Gastroesophageal sphincter (tissue), 3 donors: ENCODE data around the gene EPSTI1.

Source experiments
- POLR2A ChIP-seq, 2 donors: fragments of 450-650 bp; IDR thresholded peaks; one replicate each; pipeline ENCODE4 v1.6.1; 2017; ENCODE audit warnings: antibody characterized with exemption in 2 of 2, mild to moderate bottlenecking in 2 of 2, moderate library complexity in 1 of 2
- TF ChIP-seq, protein P1 (sequence below), 4 experiments: fragments of 200-600 bp in 2 of 4; fragments of 450-650 bp in 2 of 4; sonication (generic) in 1 of 4; IDR thresholded peaks; one replicate each; pipeline ENCODE4 v1.5.1; 2017 to 2019; ENCODE audit warnings: antibody characterized with exemption in 4 of 4, mild to moderate bottlenecking in 2 of 4, moderate library complexity in 2 of 4

DNA sequence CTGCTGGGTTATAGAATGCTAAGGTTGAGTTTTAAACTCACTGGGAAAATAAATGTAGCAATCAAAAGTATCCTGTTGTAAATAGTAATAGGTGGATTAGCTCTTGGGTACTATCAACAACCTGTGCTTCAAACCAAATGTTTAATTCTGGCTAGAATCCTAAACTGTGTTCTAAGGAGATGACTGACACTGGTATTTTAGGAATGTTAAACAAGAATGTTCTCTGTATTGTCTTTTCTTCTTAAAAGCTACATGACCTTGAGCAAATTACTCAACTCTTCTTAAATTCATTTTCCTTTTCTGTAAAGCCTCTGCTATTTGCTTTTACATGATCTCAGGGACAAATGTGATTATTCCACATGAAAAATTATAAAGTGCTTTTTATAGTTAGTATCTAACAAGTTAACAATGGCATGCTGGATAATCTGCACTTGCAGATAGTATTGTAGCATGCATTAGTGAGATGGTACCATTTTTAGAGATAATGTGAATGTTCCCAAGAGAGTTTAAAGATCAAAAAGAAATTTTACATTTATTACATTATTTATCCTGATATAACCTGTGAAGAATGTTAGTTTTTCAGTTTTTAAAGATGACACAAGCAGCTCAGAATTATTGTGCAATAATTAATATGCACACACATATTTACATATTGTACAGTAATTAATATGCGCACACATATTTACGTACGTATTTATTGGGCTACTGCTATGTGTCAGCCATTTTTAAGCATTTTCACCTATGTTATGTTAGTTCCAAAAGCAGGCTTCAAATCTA is 13.6 kb upstream of the EPSTI1 start:
- TF ChIP-seq, protein P1, sequence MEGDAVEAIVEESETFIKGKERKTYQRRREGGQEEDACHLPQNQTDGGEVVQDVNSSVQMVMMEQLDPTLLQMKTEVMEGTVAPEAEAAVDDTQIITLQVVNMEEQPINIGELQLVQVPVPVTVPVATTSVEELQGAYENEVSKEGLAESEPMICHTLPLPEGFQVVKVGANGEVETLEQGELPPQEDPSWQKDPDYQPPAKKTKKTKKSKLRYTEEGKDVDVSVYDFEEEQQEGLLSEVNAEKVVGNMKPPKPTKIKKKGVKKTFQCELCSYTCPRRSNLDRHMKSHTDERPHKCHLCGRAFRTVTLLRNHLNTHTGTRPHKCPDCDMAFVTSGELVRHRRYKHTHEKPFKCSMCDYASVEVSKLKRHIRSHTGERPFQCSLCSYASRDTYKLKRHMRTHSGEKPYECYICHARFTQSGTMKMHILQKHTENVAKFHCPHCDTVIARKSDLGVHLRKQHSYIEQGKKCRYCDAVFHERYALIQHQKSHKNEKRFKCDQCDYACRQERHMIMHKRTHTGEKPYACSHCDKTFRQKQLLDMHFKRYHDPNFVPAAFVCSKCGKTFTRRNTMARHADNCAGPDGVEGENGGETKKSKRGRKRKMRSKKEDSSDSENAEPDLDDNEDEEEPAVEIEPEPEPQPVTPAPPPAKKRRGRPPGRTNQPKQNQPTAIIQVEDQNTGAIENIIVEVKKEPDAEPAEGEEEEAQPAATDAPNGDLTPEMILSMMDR (IDR thresholded peaks at IDR 0.05): no peak
- no peak for TF ChIP-seq POLR2A (IDR thresholded peaks at IDR 0.05)
